ENCODE data around the gene GRIN2C. TPM values are rescaled to one million over a fixed set of nuclear protein-coding genes. Genes with fewer than 3 reads are reported as not detected.
"Not testable (repeated sequence)": the region's sequence is repeated elsewhere in the genome, so short reads cannot be mapped to it uniquely, and the experiment has no call there.

Gene GRIN2C
- polyA plus RNA-seq, 3 donors, result 0.16 to 0.36 (median 0.24) TPM

GRCh38 chr17:74881073-74881472 lies 21.4 kb upstream of the GRIN2C start:
- no peak for DNase-seq

GRCh38 chr17:74879308-74879707 lies 19.6 kb upstream of the GRIN2C start:
- DNase-seq, result no peak

GRCh38 chr17:74878658-74879057 lies 19.0 kb upstream of the GRIN2C start:
- DNase-seq, result no peak

GRCh38 chr17:74877592-74878548 lies 18.2 kb upstream of the GRIN2C start:
- no peak for DNase-seq

GRCh38 chr17:74875977-74876593 lies 16.4 kb upstream of the GRIN2C start:
- DNase-seq, result no peak

- no peak for DNase-seq
These were observed 15.7 kb upstream of the GRIN2C start for GRCh38 chr17:74875155-74875976.

- no peak for DNase-seq
These were observed 14.9 kb upstream of the GRIN2C start for GRCh38 chr17:74874615-74875037.

GRCh38 chr17:74873874-74874614 lies 14.4 kb upstream of the GRIN2C start:
- DNase-seq, result no peak

- peak; percentile 100 for DNase-seq
These were observed 13.6 kb upstream of the GRIN2C start for GRCh38 chr17:74873037-74873873.

GRCh38 chr17:74872313-74873036 lies 12.8 kb upstream of the GRIN2C start, which contains the start of gene FDXR:
TSS of gene FDXR (minus strand) at chr17:74872994. CDS start at chr17:74872944, 50 bp downstream.
- no peak for DNase-seq

GRCh38 chr17:74871356-74872076 lies 11.8 kb upstream of the GRIN2C start:
- no peak for DNase-seq

- DNase-seq, result no peak
These were observed 10.8 kb upstream of the GRIN2C start for GRCh38 chr17:74870512-74870911.

GRCh38 chr17:74870028-74870427 lies 10.3 kb upstream of the GRIN2C start:
- DNase-seq, result not testable (repeated sequence)

- no peak for DNase-seq
These were observed 9.2 kb upstream of the GRIN2C start for GRCh38 chr17:74868908-74869255.

GRCh38 chr17:74868251-74868907 lies 8.7 kb upstream of the GRIN2C start:
- DNase-seq, result no peak

GRCh38 chr17:74866198-74866835 lies 6.6 kb upstream of the GRIN2C start:
- no peak for DNase-seq

GRCh38 chr17:74865504-74866197 lies 6.0 kb upstream of the GRIN2C start:
- DNase-seq, result no peak

Data from renal pelvis (tissue), 4 donors.